NCI-H446 (cell line): ENCODE results near the gene PRDM16.

Experiments
- DNase-seq, 2 experiments: peaks; one replicate each; lab custom pipeline; 2025; lab: John Stamatoyannopoulos, UW

PRDM16 gene

DNA sequence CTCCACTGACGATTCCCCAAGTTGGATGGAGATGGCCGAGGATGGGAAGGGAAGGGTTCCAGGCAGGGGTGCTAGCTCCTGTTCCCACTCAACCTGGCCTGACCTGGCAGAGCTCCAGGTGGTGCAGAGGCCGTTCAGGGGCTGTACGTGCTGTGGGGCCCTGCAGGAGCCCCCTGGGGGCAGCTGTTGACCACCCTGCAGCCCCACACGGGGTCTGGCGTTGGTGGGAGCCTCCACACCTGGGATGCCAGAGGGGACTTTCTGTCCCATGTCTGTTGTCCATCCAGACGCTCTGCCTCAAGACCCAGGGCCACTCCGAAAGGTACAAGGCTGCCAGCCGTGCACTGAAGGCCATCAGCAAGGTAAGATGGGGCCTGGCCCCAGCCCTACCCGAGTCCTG is 405.4 kb downstream of the PRDM16 start:
- DNase-seq = no peak

DNA sequence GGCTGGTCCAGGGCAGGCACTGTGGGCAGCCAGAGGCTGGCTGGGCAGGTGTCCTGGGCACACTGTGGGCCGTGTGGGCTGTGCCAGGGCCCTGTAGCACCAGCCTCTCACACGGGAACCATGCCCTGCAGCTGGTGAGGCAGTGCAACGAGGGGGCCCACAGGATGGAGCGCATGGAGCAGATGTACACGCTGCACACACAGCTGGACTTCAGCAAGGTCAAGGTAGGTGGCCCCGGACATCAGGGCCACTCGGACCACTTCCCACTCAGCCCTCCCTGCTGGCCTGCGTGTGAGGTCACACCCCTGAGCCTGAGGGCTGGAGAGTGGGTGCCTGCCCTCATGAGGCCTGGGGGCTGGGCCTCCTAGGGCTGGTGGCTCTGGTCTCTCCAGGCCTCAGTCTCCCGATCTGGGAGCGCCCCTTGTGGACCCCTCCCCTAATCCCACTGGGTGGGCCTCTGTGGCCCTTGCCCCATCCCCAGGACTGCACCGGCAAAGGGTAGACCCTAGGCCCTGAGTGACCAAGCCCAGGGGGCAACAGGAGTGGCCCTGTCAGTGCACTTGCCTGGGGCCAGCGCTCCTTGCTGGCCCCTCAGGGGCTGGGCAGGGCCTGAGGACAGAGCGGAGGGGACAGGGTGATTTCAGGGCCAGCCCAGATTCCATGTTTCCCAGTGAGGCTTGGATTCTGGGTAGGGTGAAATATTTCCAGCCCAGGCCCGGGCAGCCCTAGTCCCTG is 407.0 kb downstream of the PRDM16 start:
- no peak for DNase-seq

DNA sequence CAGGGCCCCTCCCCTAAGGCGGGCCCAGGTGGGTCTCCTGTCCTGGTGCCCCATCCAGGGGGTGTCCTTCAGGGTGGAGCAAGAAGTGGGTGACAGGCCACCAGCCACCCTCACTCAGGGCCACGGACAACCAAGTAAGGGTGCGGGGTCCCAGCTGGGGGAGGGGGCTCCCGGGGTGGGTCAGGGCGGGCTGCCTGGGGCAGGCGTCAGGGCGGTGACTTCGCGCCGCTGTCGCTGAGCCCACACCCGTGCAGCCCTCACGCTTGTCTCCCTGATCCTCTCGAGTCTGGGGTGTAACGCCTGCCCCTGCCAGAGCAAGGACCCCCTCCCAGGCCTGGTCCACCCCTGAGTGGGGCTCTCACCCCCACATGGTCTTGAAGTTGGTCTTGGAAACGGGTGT is 407.7 kb downstream of the PRDM16 start:
- DNase-seq = no peak

DNA sequence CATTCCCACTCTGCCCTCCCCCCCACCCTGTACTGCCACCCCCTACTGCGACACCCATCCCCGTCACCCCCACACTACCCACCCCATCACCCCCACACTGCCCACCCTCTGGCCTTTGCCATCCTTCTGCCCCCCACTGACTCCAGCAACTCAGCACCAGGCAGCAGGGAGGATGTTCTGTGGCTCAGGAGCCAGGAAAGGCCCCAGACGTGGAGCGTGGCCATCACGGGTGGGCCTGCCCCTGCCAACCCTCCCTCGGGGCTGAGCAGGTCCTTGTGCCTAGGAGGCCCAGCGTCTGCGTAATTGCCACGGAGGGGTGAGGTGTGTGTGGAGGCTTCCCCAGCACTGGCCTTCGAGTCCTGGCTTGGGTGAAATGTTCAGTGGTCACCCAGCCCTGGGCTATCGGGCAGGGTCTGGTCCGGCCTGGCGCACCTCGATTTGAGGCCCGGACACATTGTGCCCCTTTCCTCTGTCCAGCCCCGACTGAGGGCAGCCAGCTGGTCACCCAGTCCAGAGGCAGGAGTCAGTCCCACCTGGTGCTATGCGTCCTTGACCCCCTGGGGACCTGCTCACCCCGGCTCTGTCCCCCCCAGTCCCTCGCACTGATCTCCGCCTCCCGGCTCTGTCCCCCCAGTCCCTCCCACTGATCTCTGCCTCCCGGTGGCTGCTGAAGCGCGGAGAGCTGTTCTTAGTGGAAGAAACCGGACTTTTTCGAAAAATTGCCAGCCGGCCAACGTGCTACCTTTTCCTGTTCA is 408.4 kb downstream of the PRDM16 start:
- DNase-seq = no peak

DNA sequence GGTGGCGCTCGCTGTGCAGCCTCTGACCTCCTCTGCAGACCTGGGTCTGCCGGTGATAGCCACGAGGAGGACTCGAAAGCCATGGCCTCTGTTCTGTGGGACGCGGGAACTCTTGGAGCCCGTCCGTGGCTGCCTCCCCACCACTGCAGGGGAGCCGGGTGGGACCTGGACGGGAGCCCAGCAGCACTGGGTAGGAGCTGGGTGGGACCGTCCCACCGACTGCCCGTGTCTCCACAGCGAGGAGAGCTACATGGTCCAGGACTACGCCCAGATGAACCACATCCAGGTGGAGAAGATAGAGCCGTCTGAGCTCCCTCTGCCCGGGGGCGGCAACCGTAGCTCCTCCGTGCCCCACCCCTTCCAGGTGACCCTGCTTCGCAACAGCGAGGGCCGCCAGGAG is 409.2 kb downstream of the PRDM16 start:
- DNase-seq = no peak

DNA sequence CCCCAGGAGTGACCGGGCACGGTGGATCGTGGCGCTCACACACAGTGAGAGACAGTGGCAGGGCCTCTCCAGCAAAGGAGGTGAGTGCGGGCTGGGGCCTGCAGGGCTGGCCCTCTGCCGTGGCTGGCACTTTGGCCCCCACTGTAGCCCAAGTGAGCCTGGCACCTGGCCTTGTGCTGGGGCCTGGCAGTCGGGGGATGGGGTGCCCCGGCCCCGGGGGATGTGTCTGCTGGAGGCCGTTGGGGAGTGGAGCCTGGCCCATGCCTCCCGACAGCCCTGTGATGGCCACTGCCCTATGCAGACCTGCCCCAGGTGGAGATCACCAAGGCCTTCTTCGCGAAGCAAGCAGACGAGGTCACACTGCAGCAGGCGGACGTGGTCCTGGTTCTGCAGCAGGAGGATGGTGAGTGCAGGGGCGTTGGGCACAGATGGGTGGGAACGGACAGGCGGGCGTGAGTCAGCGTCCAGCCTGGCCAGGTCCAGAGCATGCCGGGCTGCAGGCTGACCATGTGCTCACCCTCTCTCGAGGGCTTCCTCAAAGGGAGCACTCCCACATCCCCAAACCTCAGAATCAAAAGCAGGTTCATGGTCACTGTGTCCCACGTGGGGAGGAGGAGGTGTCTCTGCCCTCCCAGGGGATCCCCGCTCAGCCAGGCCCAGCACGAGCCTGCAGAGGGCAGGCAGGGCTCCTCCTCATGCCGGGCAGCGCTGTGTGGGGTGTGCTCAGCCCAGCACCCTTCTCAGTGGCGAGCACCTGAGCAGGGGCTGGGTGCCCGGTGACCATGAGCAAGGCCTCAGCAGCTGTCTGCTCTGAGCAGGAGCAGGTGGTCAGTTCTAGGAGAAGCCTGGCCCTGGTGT is 410.7 kb downstream of the PRDM16 start:
- DNase-seq = no peak

DNA sequence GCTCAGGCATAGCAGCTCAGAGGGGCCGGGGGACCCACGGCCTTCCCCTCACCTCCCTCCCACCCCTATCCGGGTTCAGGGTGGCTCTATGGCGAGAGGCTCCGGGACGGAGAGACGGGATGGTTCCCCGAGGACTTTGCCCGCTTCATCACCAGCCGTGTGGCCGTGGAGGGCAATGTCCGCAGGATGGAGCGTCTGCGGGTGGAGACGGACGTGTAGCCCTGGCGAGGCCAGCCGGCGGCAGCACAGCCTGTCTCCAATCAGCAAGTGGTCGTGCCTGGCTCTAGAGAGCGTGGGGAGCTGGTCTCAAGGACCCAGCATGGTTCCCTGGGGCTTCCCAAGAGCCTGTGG is 411.3 kb downstream of the PRDM16 start:
- DNase-seq = no peak

DNA sequence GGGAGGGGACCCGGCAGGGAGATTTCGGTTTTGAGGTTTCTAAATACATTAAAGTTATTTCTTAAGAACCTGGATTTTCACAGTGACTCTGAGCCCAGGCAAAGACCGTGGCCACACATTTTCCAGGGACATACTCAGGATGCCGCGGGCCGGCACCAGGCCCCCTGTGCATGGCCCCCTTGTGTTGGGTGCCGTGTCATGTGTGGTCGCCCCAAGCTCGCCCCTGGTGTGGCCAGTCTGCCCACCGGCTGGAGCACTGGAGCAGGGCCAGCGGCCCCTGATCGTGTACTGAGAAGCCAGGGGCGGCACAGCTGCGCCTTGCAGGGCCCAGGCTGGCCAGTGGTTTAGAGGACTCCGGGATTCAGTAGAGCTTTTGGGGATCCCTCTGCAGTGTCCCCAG is 412.0 kb downstream of the PRDM16 start:
- no peak for DNase-seq

DNA sequence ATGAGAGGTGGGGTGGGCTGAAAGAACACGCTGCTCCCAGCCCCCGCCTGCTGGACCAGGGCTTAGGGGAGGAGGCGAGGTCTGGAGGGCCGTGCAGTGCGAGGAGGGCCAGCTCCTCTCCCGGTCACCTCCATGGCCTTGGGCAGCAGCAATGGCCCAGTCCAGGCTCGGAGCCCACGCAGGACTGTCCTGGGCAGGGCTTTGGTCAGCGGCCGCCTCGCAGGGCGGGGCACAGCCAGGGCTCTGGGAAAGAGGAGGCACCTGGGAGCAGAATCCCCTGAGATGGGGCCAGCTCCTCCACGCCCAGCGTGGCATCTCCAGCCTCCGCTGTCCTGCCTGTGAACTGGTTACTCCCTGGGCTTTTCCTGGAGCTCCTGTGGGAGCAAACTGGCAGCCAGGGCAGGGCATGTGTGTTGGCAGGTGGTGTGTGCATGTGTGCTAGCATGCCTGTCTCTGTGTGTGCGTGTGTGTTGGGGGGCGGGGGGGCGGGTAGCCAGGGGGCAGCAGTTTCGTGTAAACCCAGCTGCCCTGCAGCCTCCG is 412.9 kb downstream of the PRDM16 start:
- no peak for DNase-seq

DNA sequence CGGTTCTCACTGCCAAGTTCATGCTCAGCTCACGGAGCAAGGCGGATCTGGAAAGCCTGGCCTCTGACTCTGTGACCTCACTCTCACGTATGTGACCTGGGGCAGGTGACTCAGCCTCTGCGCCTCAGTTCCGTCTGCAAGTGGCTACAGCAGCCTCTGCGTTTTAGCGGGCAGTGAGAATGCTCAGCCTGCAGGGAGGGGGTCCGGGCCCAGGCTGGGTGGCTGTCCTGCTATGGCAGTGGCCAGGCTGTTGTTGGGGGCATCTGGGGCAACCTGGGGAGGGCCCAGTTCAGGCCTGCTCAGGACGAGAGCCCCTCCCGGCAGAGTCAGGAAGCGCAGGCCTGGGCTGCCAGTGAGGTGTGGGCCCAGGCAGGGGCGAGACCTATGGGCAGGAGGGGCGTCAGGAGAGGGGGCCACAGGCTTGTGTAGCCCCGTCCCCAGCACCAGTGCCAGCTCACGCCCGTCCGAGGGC is 413.4 kb downstream of the PRDM16 start:
- no peak for DNase-seq

DNA sequence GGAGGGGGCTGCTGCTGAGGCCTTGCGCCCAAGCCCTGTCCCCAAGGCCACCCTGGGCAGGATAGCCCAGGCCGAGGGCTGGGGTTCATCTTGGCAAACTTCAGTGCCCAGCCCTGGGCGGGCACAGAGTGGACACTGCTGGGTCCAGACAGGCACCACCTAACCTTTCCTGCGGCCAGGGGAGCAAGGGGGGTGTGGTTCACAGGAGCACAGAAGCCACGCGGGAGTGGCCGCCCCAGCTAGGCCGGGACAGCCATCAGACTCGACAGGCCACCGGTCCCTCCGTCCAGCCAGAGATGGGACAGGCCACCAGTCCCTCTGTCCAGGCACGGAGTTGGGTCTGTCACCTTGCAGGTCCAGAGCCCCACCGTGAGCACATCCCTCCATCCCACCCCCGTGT is 414.4 kb downstream of the PRDM16 start:
- no peak for DNase-seq

DNA sequence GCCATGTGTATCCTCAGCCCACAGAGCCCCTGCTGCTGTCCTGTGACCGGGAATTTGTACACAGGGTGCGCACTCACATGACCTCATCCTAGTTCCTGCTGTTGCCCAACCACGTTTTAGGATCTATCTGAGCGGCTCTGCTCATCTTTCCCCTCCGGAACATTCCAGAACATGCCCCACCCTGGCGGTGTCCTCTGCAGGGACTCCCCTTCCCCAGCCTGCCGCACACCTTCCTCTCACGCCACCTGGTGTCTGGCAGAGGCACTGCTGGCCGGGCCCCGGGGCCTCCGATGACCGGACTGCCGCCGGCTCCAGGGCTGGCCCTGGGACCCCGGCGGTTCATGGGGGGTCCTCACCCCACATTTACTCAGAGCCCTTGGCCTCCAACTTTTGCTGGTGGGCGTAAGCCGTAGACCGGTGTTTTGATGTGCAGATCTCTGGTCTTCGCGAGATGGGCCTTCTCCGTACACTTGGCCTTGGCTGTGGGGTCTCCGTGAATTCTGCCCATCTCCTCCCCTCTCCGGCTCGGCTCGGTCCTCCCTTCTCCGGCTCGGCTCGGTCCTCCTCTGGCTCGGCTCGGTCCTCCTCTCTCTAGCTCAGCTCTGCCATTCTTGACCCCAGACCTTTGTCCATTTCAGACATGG is 414.9 kb downstream of the PRDM16 start:
- DNase-seq = peak in 1 of 2 experiments; percentile 32

DNA sequence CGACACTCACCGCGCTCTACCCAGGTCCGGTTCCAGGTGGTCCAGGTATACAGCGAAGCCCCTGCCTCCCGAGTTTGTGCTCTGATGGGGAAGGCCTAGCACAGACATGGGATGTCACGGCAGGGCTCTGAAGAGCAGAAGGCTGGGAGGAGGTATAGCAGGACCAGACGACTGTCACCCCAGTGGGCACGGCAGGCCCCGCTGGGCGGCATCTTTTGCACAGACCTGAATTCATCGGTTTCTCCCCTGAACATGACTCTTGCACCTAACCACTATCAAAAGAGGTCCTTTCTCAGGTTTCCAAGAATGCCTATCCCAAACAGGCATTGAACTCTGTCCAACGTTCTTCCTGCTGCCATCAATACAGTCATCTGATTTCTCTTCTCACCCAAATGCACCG is 416.0 kb downstream of the PRDM16 start:
- no peak for DNase-seq
